SU-DHL-6 (cell line): Measurements from ENCODE around the gene IP6K2.

Source experiments
- H2AFZ ChIP-seq: fragments of 200-600 bp; sonication (generic); 2 replicates; pipeline ENCODE4 v1.6.1; 2014; ENCODE audit warnings: low read depth, mild to moderate bottlenecking, moderate library complexity, mixed read lengths, antibody characterized with exemption, low read length; ENCODE audit not compliant: severe bottlenecking
- H3F3A ChIP-seq: fragments of 200-600 bp; shearing (Covaris generic); 2 replicates; pipeline ENCODE4 v1.6.0; 2016; ENCODE audit warnings: antibody characterized with exemption, mild to moderate bottlenecking; ENCODE audit not compliant: insufficient read depth
- H3K27ac ChIP-seq: fragments of 200-600 bp; sonication (generic); 2 replicates; pipeline ENCODE4 v1.5.1; 2016; ENCODE audit warnings: low read depth, mild to moderate bottlenecking, low read length, moderate library complexity, mixed read lengths
- H3K27me3 ChIP-seq: fragments of 200-600 bp; sonication (generic), shearing (Covaris generic); 2 replicates; pipeline ENCODE4 v1.6.0; 2014; ENCODE audit warnings: mild to moderate bottlenecking, low read length
- H3K36me3 ChIP-seq: fragments of 200-600 bp; sonication (generic); 2 replicates; pipeline ENCODE4 v1.6.1; 2014; ENCODE audit warnings: mild to moderate bottlenecking, low read length, mixed read lengths
- H3K4me2 ChIP-seq: fragments of 300-600, 200-600 bp; shearing (Covaris generic), sonication (generic); 2 replicates; pipeline ENCODE4 v1.6.0; 2014; ENCODE audit warnings: low read length, low read depth, mild to moderate bottlenecking; ENCODE audit not compliant: poor library complexity, severe bottlenecking
- H3K4me3 ChIP-seq: fragments of 200-600 bp; sonication (generic); 2 replicates; pipeline ENCODE4 v1.5.1; 2014; ENCODE audit warnings: antibody characterized with exemption, low read length, mild to moderate bottlenecking, mixed read lengths; ENCODE audit not compliant: insufficient read depth, poor library complexity, severe bottlenecking
- H3K79me2 ChIP-seq: fragments of 200-600 bp; sonication (generic); 2 replicates; pipeline ENCODE4 v1.6.1; 2014; ENCODE audit warnings: mild to moderate bottlenecking, low read length, moderate library complexity; ENCODE audit not compliant: insufficient read depth
- H3K9ac ChIP-seq: fragments of 200-600 bp; sonication (generic); 2 replicates; pipeline ENCODE4 v1.7.0; 2014; ENCODE audit warnings: mild to moderate bottlenecking, low read length
- H3K9me2 ChIP-seq: fragments of 200-600 bp; sonication (generic); replicated peaks from 2 replicates; pipeline ENCODE4 v1.6.1; 2014; ENCODE audit warnings: low read length; ENCODE audit not compliant: insufficient read depth
- H3K9me3 ChIP-seq: fragments of 200-600 bp; sonication (generic); 2 replicates; pipeline ENCODE4 v1.6.1; 2014; ENCODE audit warnings: low read length, mixed read lengths; ENCODE audit not compliant: insufficient read depth
- H4K20me1 ChIP-seq: fragments of 200-600 bp; sonication (generic); 2 replicates; pipeline ENCODE4 v1.6.1; 2014; ENCODE audit warnings: low read depth, mild to moderate bottlenecking, antibody characterized with exemption, low read length, moderate library complexity, mixed read lengths
- CTCF ChIP-seq: fragments of 200-600 bp; sonication (generic); IDR thresholded peaks from one replicate; pipeline ENCODE4 v1.5.1; 2017; ENCODE audit warnings: antibody characterized with exemption, mild to moderate bottlenecking, low read length, moderate library complexity; ENCODE audit not compliant: insufficient read depth, poor library complexity, severe bottlenecking
- EZH2phosphoT487 ChIP-seq: fragments of 200-600 bp; sonication (generic), shearing (Covaris generic); conservative IDR thresholded peaks from 2 replicates; pipeline ENCODE4 v1.6.1; 2018; ENCODE audit warnings: mild to moderate bottlenecking, antibody characterized with exemption, low read length, moderate library complexity, mixed read lengths

IP6K2 gene

DNA sequence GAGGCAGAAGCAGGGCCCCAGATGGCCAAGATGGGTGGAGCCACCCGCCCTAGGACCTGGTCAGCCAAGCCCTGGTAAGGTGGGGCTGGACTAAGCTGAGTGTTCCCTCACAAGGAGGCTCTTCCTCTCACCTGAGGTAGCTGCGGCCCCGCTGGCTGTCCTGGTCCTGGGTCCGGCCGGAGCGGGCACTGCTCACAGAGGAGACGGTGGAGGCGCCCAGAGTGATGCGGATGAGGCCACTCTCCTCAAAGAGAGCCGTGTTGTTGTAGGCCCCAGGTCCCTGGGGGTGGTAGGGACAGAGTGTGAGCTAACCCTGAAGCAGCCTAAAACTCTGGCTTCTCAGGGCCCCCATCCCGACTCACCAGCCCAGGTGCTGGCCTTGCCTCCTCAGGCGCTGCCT lies 74.4 kb downstream of the IP6K2 start:
- H3K9me2 ChIP-seq, result no peaks in the 10 kb centered on the region
- H3K36me3 ChIP-seq, result no peaks in the 10 kb centered on the region
- H3K9me3 ChIP-seq, result no peaks in the 10 kb centered on the region
- H2AFZ ChIP-seq, result no peak overlapping the region
- H3K27ac ChIP-seq, result no peak overlapping the region
- no peaks in the 10 kb centered on the region for H3K27me3 ChIP-seq
- no peaks in the 10 kb centered on the region for H4K20me1 ChIP-seq
- no peak overlapping the region for H3K4me2 ChIP-seq
- no peaks in the 10 kb centered on the region for H3F3A ChIP-seq
- TF ChIP-seq EZH2phosphoT487 (no peak), CTCF (no peak)
- no peaks in the 10 kb centered on the region for H3K79me2 ChIP-seq
- no peak overlapping the region for H3K4me3 ChIP-seq
- no peak overlapping the region for H3K9ac ChIP-seq

GRCh38 chr3:48641396-48641795 lies 75.6 kb downstream of the IP6K2 start:
- H3K36me3 ChIP-seq, result no peaks in the 10 kb centered on the region

GRCh38 chr3:48639944-48640606 lies 76.9 kb downstream of the IP6K2 start:
- Histone ChIP-seq H3K36me3 (no peaks in the 10 kb centered on the region), H4K20me1 (no peaks in the 10 kb centered on the region)

More at GRCh38 chr3:48641396-48641795, 75.6 kb downstream of the IP6K2 start:
- Histone ChIP-seq H3K4me3 (no peak overlapping the region), H2AFZ (no peak overlapping the region), H3K4me2 (no peak overlapping the region), H3K27me3 (no peaks in the 10 kb centered on the region), H3K79me2 (no peaks in the 10 kb centered on the region), H3K9me2 (no peaks in the 10 kb centered on the region), H3K9ac (no peak overlapping the region), H3F3A (no peaks in the 10 kb centered on the region), H3K9me3 (no peaks in the 10 kb centered on the region), H4K20me1 (no peaks in the 10 kb centered on the region), H3K27ac (no peak overlapping the region)
- TF ChIP-seq CTCF, result no peak
- TF ChIP-seq EZH2phosphoT487, result no peak

More at GRCh38 chr3:48639944-48640606, 76.9 kb downstream of the IP6K2 start:
- no peak overlapping the region for H3K4me2 ChIP-seq
- no peak overlapping the region for H3K27ac ChIP-seq
- H3K27me3 ChIP-seq, result no peaks in the 10 kb centered on the region
- no peak overlapping the region for H3K4me3 ChIP-seq
- TF ChIP-seq CTCF (no peak), EZH2phosphoT487 (no peak)
- no peak overlapping the region for H2AFZ ChIP-seq
- H3K9ac ChIP-seq, result no peak overlapping the region
- H3K79me2 ChIP-seq, result no peaks in the 10 kb centered on the region
- H3K9me2 ChIP-seq, result no peaks in the 10 kb centered on the region
- no peaks in the 10 kb centered on the region for H3K9me3 ChIP-seq
- no peaks in the 10 kb centered on the region for H3F3A ChIP-seq
